Measurements from ENCODE around the gene PAPOLG.

PAPOLG gene

GRCh38 chr2:60745330-60745729 is 10.7 kb upstream of the PAPOLG start:
- no peaks in the 10 kb centered on the region for H3K36me3 Mint-ChIP-seq (ENCODE audit: low read depth)
- no peaks in the 10 kb centered on the region for H3K27me3 Mint-ChIP-seq
- H3K27ac Mint-ChIP-seq: no peak overlapping the region
- H3K4me3 Mint-ChIP-seq: no peak overlapping the region
- peaks cover 13% of the 10 kb centered on the region for H3K4me1 Mint-ChIP-seq (ENCODE audit: low read depth)
- H3K9me3 Mint-ChIP-seq: no peaks in the 10 kb centered on the region
- DNase-seq: no peak

- no peak overlapping the region for H3K27ac Mint-ChIP-seq
- no peaks in the 10 kb centered on the region for H3K27me3 Mint-ChIP-seq
- peak; percentile 36 for DNase-seq
- peaks cover 13% of the 10 kb centered on the region for H3K4me1 Mint-ChIP-seq (ENCODE audit: low read depth)
- no peak overlapping the region for H3K4me3 Mint-ChIP-seq
- H3K36me3 Mint-ChIP-seq (ENCODE audit: low read depth): no peaks in the 10 kb centered on the region
- H3K9me3 Mint-ChIP-seq: no peaks in the 10 kb centered on the region
Measured at GRCh38 chr2:60745761-60746160, 10.3 kb upstream of the PAPOLG start.

- no peaks in the 10 kb centered on the region for H3K9me3 Mint-ChIP-seq
- H3K27me3 Mint-ChIP-seq: no peaks in the 10 kb centered on the region
- no peak for DNase-seq
- H3K4me1 Mint-ChIP-seq (ENCODE audit: low read depth): peaks cover 13% of the 10 kb centered on the region
- no peaks in the 10 kb centered on the region for H3K36me3 Mint-ChIP-seq (ENCODE audit: low read depth)
- no peak overlapping the region for H3K4me3 Mint-ChIP-seq
- H3K27ac Mint-ChIP-seq: no peak overlapping the region
Measured at GRCh38 chr2:60746318-60746717, 9.8 kb upstream of the PAPOLG start.

- Mint-ChIP-seq H3K4me1 (ENCODE audit: low read depth) (peaks cover 54% of the 10 kb centered on the region), H3K9me3 (no peaks in the 10 kb centered on the region), H3K4me3 (no peak overlapping the region), H3K27me3 (no peaks in the 10 kb centered on the region), H3K27ac (peak overlapping the region; percentile 48), H3K36me3 (ENCODE audit: low read depth) (peaks cover 67% of the 10 kb centered on the region)
- no peak for DNase-seq
Measured at GRCh38 chr2:60759654-60760053, 3.6 kb downstream of the PAPOLG start.

GRCh38 chr2:60764736-60765534 is 8.9 kb downstream of the PAPOLG start:
- no peak overlapping the region for H3K4me3 Mint-ChIP-seq
- H3K36me3 Mint-ChIP-seq (ENCODE audit: low read depth): peaks cover 93% of the 10 kb centered on the region
- peak overlapping the region; percentile 18 for H3K27ac Mint-ChIP-seq
- no peak for DNase-seq
- peaks cover 45% of the 10 kb centered on the region for H3K4me1 Mint-ChIP-seq (ENCODE audit: low read depth)
- no peaks in the 10 kb centered on the region for H3K27me3 Mint-ChIP-seq
- H3K9me3 Mint-ChIP-seq: no peaks in the 10 kb centered on the region

- H3K27me3 Mint-ChIP-seq: no peaks in the 10 kb centered on the region
- H3K4me3 Mint-ChIP-seq: no peak overlapping the region
- no peak overlapping the region for H3K27ac Mint-ChIP-seq
- DNase-seq: no peak
- peaks cover 90% of the 10 kb centered on the region for H3K36me3 Mint-ChIP-seq (ENCODE audit: low read depth)
- H3K4me1 Mint-ChIP-seq (ENCODE audit: low read depth): peaks cover 34% of the 10 kb centered on the region
- no peaks in the 10 kb centered on the region for H3K9me3 Mint-ChIP-seq
Measured at GRCh38 chr2:60766283-60766682, 10.2 kb downstream of the PAPOLG start.

GRCh38 chr2:60771508-60771907 is 15.4 kb downstream of the PAPOLG start:
- no peak for DNase-seq
- H3K4me3 Mint-ChIP-seq: no peak overlapping the region
- peaks cover 11% of the 10 kb centered on the region for H3K4me1 Mint-ChIP-seq (ENCODE audit: low read depth)
- no peak overlapping the region for H3K27ac Mint-ChIP-seq
- no peaks in the 10 kb centered on the region for H3K9me3 Mint-ChIP-seq
- H3K36me3 Mint-ChIP-seq (ENCODE audit: low read depth): peaks cover 87% of the 10 kb centered on the region
- no peaks in the 10 kb centered on the region for H3K27me3 Mint-ChIP-seq

GRCh38 chr2:60775048-60775639 is 19.1 kb downstream of the PAPOLG start:
- no peak overlapping the region for H3K4me3 Mint-ChIP-seq
- H3K27me3 Mint-ChIP-seq: no peaks in the 10 kb centered on the region
- H3K4me1 Mint-ChIP-seq (ENCODE audit: low read depth): no peaks in the 10 kb centered on the region
- peaks cover 90% of the 10 kb centered on the region for H3K36me3 Mint-ChIP-seq (ENCODE audit: low read depth)
- no peaks in the 10 kb centered on the region for H3K9me3 Mint-ChIP-seq
- DNase-seq: no peak
- no peak overlapping the region for H3K27ac Mint-ChIP-seq

GRCh38 chr2:60778352-60778751 is 22.3 kb downstream of the PAPOLG start:
- Mint-ChIP-seq H3K4me1 (ENCODE audit: low read depth) (no peaks in the 10 kb centered on the region), H3K9me3 (no peaks in the 10 kb centered on the region), H3K27me3 (no peaks in the 10 kb centered on the region), H3K4me3 (no peak overlapping the region), H3K27ac (no peak overlapping the region), H3K36me3 (ENCODE audit: low read depth) (peaks cover 92% of the 10 kb centered on the region)
- no peak for DNase-seq

- no peaks in the 10 kb centered on the region for H3K27me3 Mint-ChIP-seq
- no peak for DNase-seq
- no peaks in the 10 kb centered on the region for H3K9me3 Mint-ChIP-seq
- no peak overlapping the region for H3K27ac Mint-ChIP-seq
- H3K4me1 Mint-ChIP-seq (ENCODE audit: low read depth): no peaks in the 10 kb centered on the region
- no peak overlapping the region for H3K4me3 Mint-ChIP-seq
- peaks cover 92% of the 10 kb centered on the region for H3K36me3 Mint-ChIP-seq (ENCODE audit: low read depth)
Measured at GRCh38 chr2:60779426-60779825, 23.4 kb downstream of the PAPOLG start.

GRCh38 chr2:60780721-60781120 is 24.7 kb downstream of the PAPOLG start:
- H3K36me3 Mint-ChIP-seq (ENCODE audit: low read depth): peaks cover 92% of the 10 kb centered on the region
- DNase-seq: no peak
- H3K4me1 Mint-ChIP-seq (ENCODE audit: low read depth): no peaks in the 10 kb centered on the region
- no peaks in the 10 kb centered on the region for H3K27me3 Mint-ChIP-seq
- H3K9me3 Mint-ChIP-seq: no peaks in the 10 kb centered on the region
- H3K4me3 Mint-ChIP-seq: no peak overlapping the region
- H3K27ac Mint-ChIP-seq: no peak overlapping the region

- Mint-ChIP-seq H3K36me3 (ENCODE audit: low read depth) (peaks cover 89% of the 10 kb centered on the region), H3K27ac (no peak overlapping the region), H3K27me3 (no peaks in the 10 kb centered on the region), H3K9me3 (no peaks in the 10 kb centered on the region), H3K4me1 (ENCODE audit: low read depth) (peaks cover 17% of the 10 kb centered on the region), H3K4me3 (no peak overlapping the region)
- no peak for DNase-seq
Measured at GRCh38 chr2:60793169-60793568, 37.1 kb downstream of the PAPOLG start.

GRCh38 chr2:60794271-60794863 is 38.3 kb downstream of the PAPOLG start:
- no peak for DNase-seq
- Mint-ChIP-seq H3K4me1 (ENCODE audit: low read depth) (peaks cover 17% of the 10 kb centered on the region), H3K9me3 (no peaks in the 10 kb centered on the region), H3K27me3 (no peaks in the 10 kb centered on the region), H3K4me3 (no peak overlapping the region), H3K27ac (no peak overlapping the region), H3K36me3 (ENCODE audit: low read depth) (peaks cover 91% of the 10 kb centered on the region)

GRCh38 chr2:60796573-60797509 is 40.8 kb downstream of the PAPOLG start:
- Mint-ChIP-seq H3K36me3 (ENCODE audit: low read depth) (peaks cover 87% of the 10 kb centered on the region), H3K27me3 (no peaks in the 10 kb centered on the region), H3K9me3 (no peaks in the 10 kb centered on the region), H3K4me1 (ENCODE audit: low read depth) (peaks cover 17% of the 10 kb centered on the region), H3K27ac (peak overlapping the region; percentile 63), H3K4me3 (no peak overlapping the region)
- no peak for DNase-seq
